Measurements from ENCODE around the gene ATP13A3.
A peak's percentile ranks its signal among the peaks of the same experiment; 100 is the strongest.
"Not testable (repeated sequence)": the region's sequence is repeated elsewhere in the genome, so short reads cannot be mapped to it uniquely, and the experiment has no call there.

The ATP13A3 gene

GRCh38 chr3:194486540-194487288 is at the start of gene ATP13A3:
Gene ATP13A3, minus strand, starts transcription at chr3:194487002. Its CDS starts 24,812 bp downstream, at chr3:194462190.
- peak; percentile 84 for DNase-seq

GRCh38 chr3:194535199-194535598 is 48.4 kb upstream of the ATP13A3 start:
- DNase-seq, result not testable (repeated sequence)

GRCh38 chr3:194534243-194534642 is 47.4 kb upstream of the ATP13A3 start:
- no peak for DNase-seq

- no peak for DNase-seq
Observed at GRCh38 chr3:194532591-194532990, 45.8 kb upstream of the ATP13A3 start.

GRCh38 chr3:194527726-194528125 is 40.9 kb upstream of the ATP13A3 start:
- DNase-seq, result no peak

GRCh38 chr3:194526164-194526563 is 39.4 kb upstream of the ATP13A3 start:
- no peak for DNase-seq

GRCh38 chr3:194522579-194523046 is 35.8 kb upstream of the ATP13A3 start:
- DNase-seq, result no peak

GRCh38 chr3:194521510-194522260 is 34.9 kb upstream of the ATP13A3 start:
- no peak for DNase-seq

- not testable (repeated sequence) for DNase-seq
Observed at GRCh38 chr3:194520682-194521162, 33.9 kb upstream of the ATP13A3 start.

- not testable (repeated sequence) for DNase-seq
Observed at GRCh38 chr3:194520201-194520600, 33.4 kb upstream of the ATP13A3 start.

- no peak for DNase-seq
Observed at GRCh38 chr3:194518652-194519051, 31.9 kb upstream of the ATP13A3 start.

- DNase-seq, result no peak
Observed at GRCh38 chr3:194517333-194517732, 30.5 kb upstream of the ATP13A3 start.

GRCh38 chr3:194514626-194515025 is 27.8 kb upstream of the ATP13A3 start:
- no peak for DNase-seq

GRCh38 chr3:194512895-194513601 is 26.2 kb upstream of the ATP13A3 start:
- DNase-seq, result no peak

- DNase-seq, result no peak
Observed at GRCh38 chr3:194508491-194509453, 22.0 kb upstream of the ATP13A3 start.

- no peak for DNase-seq
Observed at GRCh38 chr3:194507571-194507970, 20.8 kb upstream of the ATP13A3 start.

- no peak for DNase-seq
Observed at GRCh38 chr3:194505791-194506415, 19.1 kb upstream of the ATP13A3 start.

- no peak for DNase-seq
Observed at GRCh38 chr3:194504861-194505260, 18.1 kb upstream of the ATP13A3 start.

GRCh38 chr3:194504146-194504545 is 17.3 kb upstream of the ATP13A3 start:
- DNase-seq, result no peak

- no peak for DNase-seq
Observed at GRCh38 chr3:194503081-194503531, 16.3 kb upstream of the ATP13A3 start.

- DNase-seq, result no peak
Observed at GRCh38 chr3:194500198-194500597, 13.4 kb upstream of the ATP13A3 start.

Data from NK-92 treated with Interleukin-12 subunit alpha and Interleukin-12 subunit beta, amount 100 ng/mL, for 24 hours (cell line).